C4-2B (cell line): ENCODE data around the gene VSTM4.

Experiments
- CTCF ChIP-seq: fragments of 450-650 bp; conservative IDR thresholded peaks from 2 replicates; pipeline ENCODE4 v1.5.1; 2017; ENCODE audit warnings: mild to moderate bottlenecking
- ZFX ChIP-seq: fragments of 450-650 bp; IDR thresholded peaks from 2 replicates; pipeline ENCODE4 v1.6.1; 2017

- TF ChIP-seq CTCF (no peak), ZFX (no peak)
These were observed 40.3 kb downstream of the VSTM4 start for GRCh38 chr10:49074836-49075682.
